ENCODE data around the gene NRARP. TPM values are rescaled to one million over a fixed set of nuclear protein-coding genes. Genes with fewer than 3 reads are reported as not detected.

NRARP gene
- total and polyA plus RNA-seq, 2 of the 13 experiments (the other 11 are each of a cell fraction or from before 2014, with no cell fraction given): 0.22 to 0.46 TPM

DNA sequence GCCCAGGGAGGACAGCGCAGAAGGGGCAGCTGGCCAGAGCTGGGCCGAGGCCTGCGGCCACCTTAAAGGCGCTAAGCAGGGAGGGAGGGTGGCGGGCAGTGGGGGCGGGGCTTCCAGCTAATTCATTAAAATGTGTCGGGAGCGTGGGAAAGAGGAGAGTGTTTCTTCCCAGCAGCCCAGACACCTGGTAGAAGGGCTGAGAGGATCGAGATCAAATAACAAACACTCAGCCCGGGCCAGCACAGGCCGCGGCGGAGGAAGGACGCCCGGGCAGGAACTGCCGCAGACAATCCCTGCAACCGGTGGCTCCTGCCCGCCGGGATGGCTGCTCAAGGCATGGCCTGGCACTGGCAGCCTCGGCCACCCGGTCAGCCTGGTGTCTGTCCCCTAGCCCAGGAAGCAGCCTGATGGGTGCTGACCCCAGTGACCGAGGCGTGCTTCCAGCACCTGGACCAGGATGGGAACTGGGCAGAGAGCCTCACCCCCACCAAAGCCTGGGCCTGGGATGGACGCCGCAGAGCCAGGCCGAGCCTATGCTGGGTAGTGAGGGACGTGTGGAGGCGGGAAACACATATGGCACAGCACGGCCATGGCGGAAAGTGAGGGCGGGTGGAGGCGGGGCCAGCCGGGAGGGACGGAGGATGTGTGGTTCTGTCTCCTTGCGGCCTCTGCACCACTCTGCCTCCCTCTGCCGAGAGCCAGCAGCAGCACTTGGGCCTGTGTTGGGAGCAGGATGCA, 3.2 kb upstream of the NRARP start:
- CTCF ChIA-PET (ENCODE audit: low intra/inter-chr PET ratio, low total read pairs): no interaction called here
- no peak for DNase-seq (ENCODE audit: low spot score)
- peak; percentile 55 for ATAC-seq
- Histone ChIP-seq H3K36me3 (replicated peaks in 1 of 2; ENCODE audit: control insufficient read depth in 1 of 2, insufficient read depth in 2 of 2, low read length in 2 of 2) (no peaks in the 10 kb centered on the region), H3K4me3 (replicated peaks in 1 of 3; ENCODE audit: insufficient read depth in 1 of 3, low read depth in 2 of 3, low read length in 3 of 3) (peak overlapping the region in 1 of 3 experiments; percentile 28; a peak in 1 of 6 replicates), H3K9me3 (ENCODE audit: low read length) (no peaks in the 10 kb centered on the region), H2AFZ (ENCODE audit: low read length) (no peak overlapping the region), H3K4me2 (ENCODE audit: low read depth, low read length) (peak overlapping the region; percentile 49), H3K4me1 (ENCODE audit: insufficient read depth, low read length) (peaks cover 55% of the 10 kb centered on the region), H3K9ac (ENCODE audit: insufficient read depth, low read depth, low read length) (no peak overlapping the region), H4K20me1 (ENCODE audit: insufficient read depth, low read length) (no peaks in the 10 kb centered on the region), H3K27me3 (ENCODE audit: control insufficient read depth in 1 of 2, insufficient read depth in 2 of 2, low read length in 2 of 2) (peaks cover 17 to 71% of the 10 kb centered on the region in 2 experiments), H3K27ac (ENCODE audit: extremely low read length, insufficient read depth, low read length) (no peak overlapping the region), H3K79me2 (ENCODE audit: insufficient read depth, low read length) (no peaks in the 10 kb centered on the region)
- BruUV-seq (replicated peaks): no TSS peak
- POLR2A ChIA-PET: no interaction called here
- no peak for FAIRE-seq
- 65% methylated on average over 11 of the region's 36 CpGs for WGBS (ENCODE audit: low lambda C conversion rate)
- in situ Hi-C loops (cut with HindIII; ENCODE audit: extremely low pct_ligation_motif_present, low pct_unique_long_range_greater_than_20kb): no loop called here
- intact Hi-C loops (cut with micrococcal nuclease; ENCODE audit: unreplicated experiment): loop anchor here (10.0 kb wide), 1 partner anchor 100 kb away; no protein-coding TSS in a partner anchor
- peak; percentile 21; the same call in 1 of the 2 replicates for TF ChIP-seq UBTF (CRISPR knock-in tag; IDR thresholded peaks at IDR 0.05)
- TF ChIP-seq RXRA (CRISPR knock-in tag; IDR thresholded peaks at IDR 0.05): peak; percentile 47; the same call in 1 of the 2 replicates
- no peak for TF ChIP-seq ZNF781 (CRISPR knock-in tag; IDR thresholded peaks at IDR 0.05; ENCODE audit: borderline replicate concordance, not compliant biosample characterization)
- TF ChIP-seq REPIN1 (CRISPR knock-in tag; IDR thresholded peaks at IDR 0.05; ENCODE audit: borderline replicate concordance, low read depth): no peak
- peak; percentile 37; the same call in 1 of the 2 replicates for TF ChIP-seq ZFP91 (CRISPR knock-in tag; IDR thresholded peaks at IDR 0.05; ENCODE audit: borderline replicate concordance)
- TF ChIP-seq, protein P1, sequence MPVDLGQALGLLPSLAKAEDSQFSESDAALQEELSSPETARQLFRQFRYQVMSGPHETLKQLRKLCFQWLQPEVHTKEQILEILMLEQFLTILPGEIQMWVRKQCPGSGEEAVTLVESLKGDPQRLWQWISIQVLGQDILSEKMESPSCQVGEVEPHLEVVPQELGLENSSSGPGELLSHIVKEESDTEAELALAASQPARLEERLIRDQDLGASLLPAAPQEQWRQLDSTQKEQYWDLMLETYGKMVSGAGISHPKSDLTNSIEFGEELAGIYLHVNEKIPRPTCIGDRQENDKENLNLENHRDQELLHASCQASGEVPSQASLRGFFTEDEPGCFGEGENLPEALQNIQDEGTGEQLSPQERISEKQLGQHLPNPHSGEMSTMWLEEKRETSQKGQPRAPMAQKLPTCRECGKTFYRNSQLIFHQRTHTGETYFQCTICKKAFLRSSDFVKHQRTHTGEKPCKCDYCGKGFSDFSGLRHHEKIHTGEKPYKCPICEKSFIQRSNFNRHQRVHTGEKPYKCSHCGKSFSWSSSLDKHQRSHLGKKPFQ (CRISPR knock-in tag; IDR thresholded peaks at IDR 0.05; ENCODE audit: insufficient replicate concordance): no peak
- no peak for TF ChIP-seq DRAP1 (CRISPR knock-in tag; IDR thresholded peaks at IDR 0.05)
- no peak for TF ChIP-seq ZNF576 (CRISPR knock-in tag; IDR thresholded peaks at IDR 0.05)
- TF ChIP-seq FOXK2 (IDR thresholded peaks at IDR 0.05): no peak
- TF ChIP-seq ZNF546 (CRISPR knock-in tag; conservative IDR thresholded peaks at IDR 0.05): no peak
- no peak for TF ChIP-seq WIZ (CRISPR knock-in tag; IDR thresholded peaks at IDR 0.05)
- TF ChIP-seq ZNF629 (CRISPR knock-in tag; conservative IDR thresholded peaks at IDR 0.05): no peak
- TF ChIP-seq NFIB (CRISPR knock-in tag; IDR thresholded peaks at IDR 0.05; ENCODE audit: borderline replicate concordance): no peak
- TF ChIP-seq XRCC5 (optimal IDR thresholded peaks at IDR 0.05; ENCODE audit: low read length): peak; percentile 23
